C4-2B (cell line): ENCODE results near the gene ZBTB18.

Source experiments
- CTCF ChIP-seq: fragments of 450-650 bp; conservative IDR thresholded peaks from 2 replicates; pipeline ENCODE4 v1.5.1; 2017; ENCODE audit warnings: mild to moderate bottlenecking
- ZFX ChIP-seq: fragments of 450-650 bp; IDR thresholded peaks from 2 replicates; pipeline ENCODE4 v1.6.1; 2017

- no peak for TF ChIP-seq CTCF
- no peak for TF ChIP-seq ZFX
These were observed 43.9 kb downstream of the ZBTB18 start for GRCh38 chr1:244094880-244095528.
